GM23248 (cell line): ENCODE measurements around the gene KSR2. TPM values are rescaled to one million over a fixed set of nuclear protein-coding genes. Genes with fewer than 3 reads are reported as not detected.
"Not testable (repeated sequence)": the region's sequence is repeated elsewhere in the genome, so short reads cannot be mapped to it uniquely, and the experiment has no call there.

ENCODE experiments used
- DNase-seq: peaks from one replicate; pipeline ENCODE4 v3.0.0-alpha.2; 2015
- H2AFZ ChIP-seq: fragments of 200-600 bp; sonication (generic); 2 replicates; pipeline ENCODE4 v1.6.1; 2016; ENCODE audit warnings: antibody characterized with exemption
- H3F3A ChIP-seq: fragments of 200-600 bp; sonication (generic); 2 replicates; pipeline ENCODE4 v1.6.1; 2016; ENCODE audit warnings: mild to moderate bottlenecking, antibody characterized with exemption, mixed run types; ENCODE audit not compliant: insufficient read depth
- H3K27ac ChIP-seq: fragments of 200-600 bp; sonication (generic); 2 replicates; pipeline ENCODE4 v1.5.1; 2016; ENCODE audit warnings: mild to moderate bottlenecking
- H3K27me3 ChIP-seq: fragments of 200-600 bp; sonication (generic); replicated peaks from 2 replicates; pipeline ENCODE4 v1.6.1; 2016; ENCODE audit warnings: mild to moderate bottlenecking; ENCODE audit not compliant: insufficient read depth
- H3K36me3 ChIP-seq: fragments of 200-600 bp; sonication (generic); 2 replicates; pipeline ENCODE4 v1.6.1; 2016; ENCODE audit warnings: low read depth, mild to moderate bottlenecking
- H3K4me1 ChIP-seq: fragments of 200-600 bp; sonication (generic); 2 replicates; pipeline ENCODE4 v1.6.1; 2016; ENCODE audit warnings: mild to moderate bottlenecking; ENCODE audit not compliant: insufficient read depth
- H3K4me2 ChIP-seq: fragments of 200-600 bp; sonication (generic); one replicate; pipeline ENCODE4 v1.6.1; 2016; ENCODE audit warnings: mild to moderate bottlenecking; ENCODE audit not compliant: unreplicated experiment
- H3K4me3 ChIP-seq: fragments of 200-600 bp; sonication (generic); 2 replicates; pipeline ENCODE4 v1.5.1; 2016; ENCODE audit warnings: mild to moderate bottlenecking
- H3K79me2 ChIP-seq: fragments of 200-600 bp; sonication (generic); 2 replicates; pipeline ENCODE4 v1.6.1; 2016; ENCODE audit warnings: mild to moderate bottlenecking; ENCODE audit not compliant: insufficient read depth
- H3K9ac ChIP-seq: fragments of 200-600 bp; sonication (generic); 2 replicates; pipeline ENCODE4 v1.6.1; 2016; ENCODE audit warnings: mild to moderate bottlenecking
- H3K9me2 ChIP-seq: fragments of 200-600 bp; sonication (generic); 2 replicates; pipeline ENCODE4 v1.6.1; 2016; ENCODE audit warnings: mixed run types, mild to moderate bottlenecking, moderate library complexity; ENCODE audit not compliant: insufficient read depth
- H3K9me3 ChIP-seq: fragments of 200-600 bp; sonication (generic); one replicate; pipeline ENCODE4 v1.6.1; 2017; ENCODE audit warnings: low read depth
- H4K20me1 ChIP-seq: fragments of 200-600 bp; sonication (generic); 2 replicates; pipeline ENCODE4 v1.6.0; 2016; ENCODE audit not compliant: insufficient read depth
- EZH2 ChIP-seq: fragments of 200-600 bp; sonication (generic); IDR thresholded peaks from 2 replicates; pipeline ENCODE4 v1.6.1; 2018; ENCODE audit warnings: antibody characterized with exemption, mild to moderate bottlenecking; ENCODE audit not compliant: insufficient read depth, poor library complexity, severe bottlenecking
- EZH2phosphoT487 ChIP-seq: fragments of 200-600 bp; sonication (generic); IDR thresholded peaks from 2 replicates; pipeline ENCODE4 v1.6.1; 2018; ENCODE audit warnings: antibody characterized with exemption, moderate library complexity, mild to moderate bottlenecking, low read depth; ENCODE audit not compliant: insufficient read depth
- WGBS, 2 experiments: methylation state at CpG; one replicate each; pipeline ENCODE4 v1.1.6; 2015 to 2017; ENCODE audit warnings: low lambda C conversion rate in 2 of 2, low coverage in 1 of 2; ENCODE audit errors: missing lambda C conversion rate in 2 of 2; 5-methylcytosine and 5-hydroxymethylcytosine counted together
- in situ Hi-C: fragments of 300-500 bp; cut with MboI; formaldehyde crosslinking; loops from 2 replicates; pipeline ENCODE4 v1.15.0; 2020
- polyA plus RNA-seq: library from polyadenylated mRNA; unstranded; fragments of >200 nt; fragmentation: Nextera tagmentation; extraction: Ambion mirVana; gene quantifications from 2 replicates; pipeline ENCODE4 v1.2.1, GENCODE V29; 2016
- total RNA-seq: library from RNA; depleted of rRNA; stranded (reverse); fragments of >200 nt; shearing (Covaris generic); gene quantifications from 2 replicates; pipeline ENCODE4 v1.2.3, GENCODE V29; 2014

KSR2 gene
- total and polyA plus RNA-seq, 2 experiments from 2014 or later, result not detected

- no peaks in the 10 kb centered on the region for H3K36me3 ChIP-seq
- peaks cover 27% of the 10 kb centered on the region for H3K79me2 ChIP-seq
- peak overlapping the region; percentile 93; the same call in 1 of the 2 replicates for H2AFZ ChIP-seq
- peaks cover 4% of the 10 kb centered on the region; the same call in 1 of the 2 replicates for H3K4me1 ChIP-seq
- in situ Hi-C loops, result no loop called here
- no peaks in the 10 kb centered on the region for H3K9me3 ChIP-seq
- no peak for DNase-seq
- WGBS, 2 experiments, result 69 to 75% methylated on average over 2 of the region's 2 CpGs
- no peak overlapping the region for H3K4me3 ChIP-seq
- H3K4me2 ChIP-seq, result no peak overlapping the region
- H4K20me1 ChIP-seq, result no peaks in the 10 kb centered on the region
- H3K27me3 ChIP-seq, result no peaks in the 10 kb centered on the region
- no peak for TF ChIP-seq EZH2
- TF ChIP-seq EZH2phosphoT487, result no peak
- no peak overlapping the region for H3K9ac ChIP-seq
- no peak overlapping the region for H3K27ac ChIP-seq
- H3K9me2 ChIP-seq, result no peaks in the 10 kb centered on the region
- no peaks in the 10 kb centered on the region for H3F3A ChIP-seq
These were observed 46.5 kb upstream of the KSR2 start for GRCh38 chr12:118015306-118015705.

- Histone ChIP-seq H3K9me3 (no peaks in the 10 kb centered on the region), H3K4me2 (no peak overlapping the region), H2AFZ (no peak overlapping the region), H3F3A (no peaks in the 10 kb centered on the region), H3K36me3 (no peaks in the 10 kb centered on the region), H3K79me2 (peaks cover 17% of the 10 kb centered on the region), H3K9ac (no peak overlapping the region), H3K4me3 (no peak overlapping the region), H3K4me1 (peaks cover 4% of the 10 kb centered on the region; the same call in 1 of the 2 replicates), H4K20me1 (no peaks in the 10 kb centered on the region), H3K27ac (no peak overlapping the region), H3K27me3 (no peaks in the 10 kb centered on the region), H3K9me2 (no peaks in the 10 kb centered on the region)
- no peak for TF ChIP-seq EZH2
- TF ChIP-seq EZH2phosphoT487, result no peak
- DNase-seq, result no peak
- in situ Hi-C loops, result no loop called here
- WGBS, 2 experiments, result 89 to 91% methylated on average over 3 of the region's 3 CpGs
These were observed 44.5 kb upstream of the KSR2 start for GRCh38 chr12:118013283-118013682.

- in situ Hi-C loops, result no loop called here
- Histone ChIP-seq H3K27ac (no peak overlapping the region), H3F3A (no peaks in the 10 kb centered on the region)
These were observed 43.2 kb upstream of the KSR2 start for GRCh38 chr12:118011961-118012360.

GRCh38 chr12:118011377-118011776 is 42.6 kb upstream of the KSR2 start:
- DNase-seq, result no peak
- no peak for TF ChIP-seq EZH2phosphoT487
- no peak for TF ChIP-seq EZH2
- Histone ChIP-seq H3F3A (no peaks in the 10 kb centered on the region), H3K36me3 (no peaks in the 10 kb centered on the region), H3K9me3 (no peaks in the 10 kb centered on the region), H3K4me1 (no peaks in the 10 kb centered on the region), H3K27me3 (no peaks in the 10 kb centered on the region), H4K20me1 (no peaks in the 10 kb centered on the region), H3K9ac (no peak overlapping the region), H3K4me3 (no peak overlapping the region), H3K27ac (no peak overlapping the region), H3K4me2 (no peak overlapping the region), H3K79me2 (no peaks in the 10 kb centered on the region), H3K9me2 (no peaks in the 10 kb centered on the region), H2AFZ (no peak overlapping the region)
- WGBS, 2 experiments, result 91 to 99% methylated on average over 3 of the region's 3 CpGs
- in situ Hi-C loops, result no loop called here

More at GRCh38 chr12:118011961-118012360, 43.2 kb upstream of the KSR2 start:
- Histone ChIP-seq H3K79me2 (peaks cover 4% of the 10 kb centered on the region), H4K20me1 (no peaks in the 10 kb centered on the region), H3K4me2 (no peak overlapping the region), H3K4me3 (no peak overlapping the region), H2AFZ (no peak overlapping the region), H3K9ac (no peak overlapping the region), H3K4me1 (no peaks in the 10 kb centered on the region), H3K36me3 (no peaks in the 10 kb centered on the region), H3K27me3 (no peaks in the 10 kb centered on the region), H3K9me3 (no peaks in the 10 kb centered on the region), H3K9me2 (no peaks in the 10 kb centered on the region)
- no peak for TF ChIP-seq EZH2
- no peak for TF ChIP-seq EZH2phosphoT487
- WGBS, 2 experiments, result 79 to 82% methylated on average over 3 of the region's 3 CpGs
- no peak for DNase-seq

- Histone ChIP-seq H3K4me2 (no peak overlapping the region), H3K9ac (no peak overlapping the region), H2AFZ (no peak overlapping the region), H3K36me3 (no peaks in the 10 kb centered on the region), H3K9me3 (no peaks in the 10 kb centered on the region), H3K9me2 (no peaks in the 10 kb centered on the region), H3K79me2 (no peaks in the 10 kb centered on the region), H3F3A (no peaks in the 10 kb centered on the region), H3K4me3 (no peak overlapping the region), H3K27ac (no peak overlapping the region), H3K27me3 (no peaks in the 10 kb centered on the region), H3K4me1 (no peaks in the 10 kb centered on the region), H4K20me1 (no peaks in the 10 kb centered on the region)
- in situ Hi-C loops, result no loop called here
- no peak for DNase-seq
- TF ChIP-seq EZH2phosphoT487 (no peak), EZH2 (no peak)
- WGBS, 2 experiments, result 98 to 99% methylated on average over 3 of the region's 3 CpGs
These were observed 42.1 kb upstream of the KSR2 start for GRCh38 chr12:118010903-118011302.

GRCh38 chr12:117999806-118000205 is 31.0 kb upstream of the KSR2 start:
- in situ Hi-C loops, H3K27me3 ChIP-seq, H3F3A ChIP-seq, H3K36me3 ChIP-seq, H3K27ac ChIP-seq, H3K4me1 ChIP-seq, H2AFZ ChIP-seq, H3K9me3 ChIP-seq, H3K9me2 ChIP-seq, H3K4me3 ChIP-seq, H4K20me1 ChIP-seq, H3K9ac ChIP-seq, DNase-seq, H3K79me2 ChIP-seq, H3K4me2 ChIP-seq: not testable (repeated sequence)
- WGBS, 2 experiments, result 39 to 43% methylated on average over 2 of the region's 2 CpGs
